ENCODE results near the gene MAPK4. TPM values are rescaled to one million over a fixed set of nuclear protein-coding genes. Genes with fewer than 3 reads are reported as not detected.

The MAPK4 gene
- total and polyA plus RNA-seq, 2 of the 4 experiments (the other 2 are of a cell fraction): not detected

DNA sequence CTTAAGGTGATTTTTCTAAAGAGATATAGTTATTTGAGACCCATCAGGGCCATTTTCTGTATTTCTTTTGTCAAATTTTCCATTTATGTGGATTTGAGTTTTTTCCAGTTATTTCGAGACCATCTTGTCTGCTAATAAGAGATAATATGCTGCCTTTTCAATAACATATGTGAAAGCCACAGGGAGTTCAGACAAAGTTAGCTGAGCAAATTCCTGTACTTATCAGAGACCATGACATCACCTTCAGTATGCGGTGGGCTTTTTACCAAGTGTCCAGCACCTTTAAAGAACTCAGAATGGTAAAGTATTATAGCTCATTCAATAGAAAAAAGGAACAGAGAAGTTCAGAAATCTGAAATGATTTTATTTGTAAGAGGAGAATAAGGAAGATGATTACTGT lies 11.7 kb downstream of the MAPK4 start:
- H2AK5ac ChIP-seq (ENCODE audit: low read depth, low read length): no peak overlapping the region
- H2AFZ ChIP-seq (replicated peaks; ENCODE audit: low read length, poor library complexity): no peak overlapping the region
- H4K8ac ChIP-seq (ENCODE audit: low read depth in 2 of 2, low read length in 2 of 2): no peak overlapping the region
- TF ChIP-seq MAFK (IDR thresholded peaks at IDR 0.05; ENCODE audit: low read depth, low read length) (no peak), CHD1 (IDR thresholded peaks at IDR 0.05; ENCODE audit: low read depth, low read length) (no peak), CEBPB (IDR thresholded peaks at IDR 0.05; ENCODE audit: low read depth, low read length) (no peak), RFX5 (IDR thresholded peaks at IDR 0.05; ENCODE audit: low read depth, low read length) (no peak), FOS (IDR thresholded peaks at IDR 0.05; ENCODE audit: low read depth, low read length) (no peak), NFE2L2 (IDR thresholded peaks at IDR 0.05; ENCODE audit: low read depth, low read length) (no peak), RCOR1 (IDR thresholded peaks at IDR 0.05; ENCODE audit: insufficient replicate concordance, low read length) (no peak)
- TF ChIP-seq, protein P1, sequence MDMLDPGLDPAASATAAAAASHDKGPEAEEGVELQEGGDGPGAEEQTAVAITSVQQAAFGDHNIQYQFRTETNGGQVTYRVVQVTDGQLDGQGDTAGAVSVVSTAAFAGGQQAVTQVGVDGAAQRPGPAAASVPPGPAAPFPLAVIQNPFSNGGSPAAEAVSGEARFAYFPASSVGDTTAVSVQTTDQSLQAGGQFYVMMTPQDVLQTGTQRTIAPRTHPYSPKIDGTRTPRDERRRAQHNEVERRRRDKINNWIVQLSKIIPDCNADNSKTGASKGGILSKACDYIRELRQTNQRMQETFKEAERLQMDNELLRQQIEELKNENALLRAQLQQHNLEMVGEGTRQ (IDR thresholded peaks at IDR 0.05; ENCODE audit: low read depth, low read length): no peak
- TF ChIP-seq, protein P2, sequence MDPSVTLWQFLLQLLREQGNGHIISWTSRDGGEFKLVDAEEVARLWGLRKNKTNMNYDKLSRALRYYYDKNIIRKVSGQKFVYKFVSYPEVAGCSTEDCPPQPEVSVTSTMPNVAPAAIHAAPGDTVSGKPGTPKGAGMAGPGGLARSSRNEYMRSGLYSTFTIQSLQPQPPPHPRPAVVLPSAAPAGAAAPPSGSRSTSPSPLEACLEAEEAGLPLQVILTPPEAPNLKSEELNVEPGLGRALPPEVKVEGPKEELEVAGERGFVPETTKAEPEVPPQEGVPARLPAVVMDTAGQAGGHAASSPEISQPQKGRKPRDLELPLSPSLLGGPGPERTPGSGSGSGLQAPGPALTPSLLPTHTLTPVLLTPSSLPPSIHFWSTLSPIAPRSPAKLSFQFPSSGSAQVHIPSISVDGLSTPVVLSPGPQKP (IDR thresholded peaks at IDR 0.05; ENCODE audit: borderline replicate concordance, low read depth, low read length): no peak
- TF ChIP-seq, protein P3, sequence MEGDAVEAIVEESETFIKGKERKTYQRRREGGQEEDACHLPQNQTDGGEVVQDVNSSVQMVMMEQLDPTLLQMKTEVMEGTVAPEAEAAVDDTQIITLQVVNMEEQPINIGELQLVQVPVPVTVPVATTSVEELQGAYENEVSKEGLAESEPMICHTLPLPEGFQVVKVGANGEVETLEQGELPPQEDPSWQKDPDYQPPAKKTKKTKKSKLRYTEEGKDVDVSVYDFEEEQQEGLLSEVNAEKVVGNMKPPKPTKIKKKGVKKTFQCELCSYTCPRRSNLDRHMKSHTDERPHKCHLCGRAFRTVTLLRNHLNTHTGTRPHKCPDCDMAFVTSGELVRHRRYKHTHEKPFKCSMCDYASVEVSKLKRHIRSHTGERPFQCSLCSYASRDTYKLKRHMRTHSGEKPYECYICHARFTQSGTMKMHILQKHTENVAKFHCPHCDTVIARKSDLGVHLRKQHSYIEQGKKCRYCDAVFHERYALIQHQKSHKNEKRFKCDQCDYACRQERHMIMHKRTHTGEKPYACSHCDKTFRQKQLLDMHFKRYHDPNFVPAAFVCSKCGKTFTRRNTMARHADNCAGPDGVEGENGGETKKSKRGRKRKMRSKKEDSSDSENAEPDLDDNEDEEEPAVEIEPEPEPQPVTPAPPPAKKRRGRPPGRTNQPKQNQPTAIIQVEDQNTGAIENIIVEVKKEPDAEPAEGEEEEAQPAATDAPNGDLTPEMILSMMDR (conservative IDR thresholded peaks at IDR 0.05; ENCODE audit: low read depth, low read length): no peak
- no peak overlapping the region for H2BK120ac ChIP-seq (ENCODE audit: low read depth, low read length)
- no peaks in the 10 kb centered on the region for H3K9me3 ChIP-seq (ENCODE audit: control insufficient read depth, insufficient read depth, low read length)
- WGBS, 2 experiments (ENCODE audit: extremely low coverage in 2 of 2, insufficient read length in 1 of 2): no CpG with 5 or more reads among the region's 2 CpGs
- H2AK9ac ChIP-seq (replicated peaks; ENCODE audit: low read depth, low read length, poor library complexity): no peak overlapping the region
- dilution Hi-C loops (cut with HindIII; ENCODE audit: low sequenced_read_pairs, unreplicated experiment) (no loop called here), intact Hi-C loops (cut with micrococcal nuclease) (no loop called here), in situ Hi-C loops (cut with MboI; ENCODE audit: low sequenced_read_pairs) (no loop called here)
- no peaks in the 10 kb centered on the region for H3K79me1 ChIP-seq (ENCODE audit: low read depth in 1 of 2, low read length in 2 of 2)
- no peak overlapping the region for H3K56ac ChIP-seq (ENCODE audit: extremely low read depth, insufficient read depth, low read length)
- no peak overlapping the region for H3K4me3 ChIP-seq (ENCODE audit: insufficient read depth, low read depth, low read length)
- no peak overlapping the region for H3K18ac ChIP-seq (ENCODE audit: low read depth, low read length)
- H4K20me1 ChIP-seq (ENCODE audit: insufficient read depth, low read length): no peaks in the 10 kb centered on the region
- BruUV-seq (replicated peaks): no TSS peak
- ChIA-PET POLR2A (ENCODE audit: unreplicated experiment) (no interaction called here), CTCF (no interaction called here)
- H3K27ac ChIP-seq (ENCODE audit: insufficient read depth, low read length): no peak overlapping the region
- no peak overlapping the region for H3K23ac ChIP-seq (ENCODE audit: low read depth, low read length)
- H3K4me1 ChIP-seq (ENCODE audit: control insufficient read depth, insufficient read depth, low read length): no peaks in the 10 kb centered on the region
- H4K5ac ChIP-seq (ENCODE audit: low read depth, low read length): no peak overlapping the region
- no peak for ATAC-seq (ENCODE audit: low read depth)
- no peak overlapping the region for H2BK20ac ChIP-seq (ENCODE audit: low read depth, low read length)
- no peak overlapping the region for H3K4me2 ChIP-seq (ENCODE audit: low read depth, low read length)
- no peaks in the 10 kb centered on the region for H3K9me1 ChIP-seq (ENCODE audit: insufficient read depth, low read length)
- H3K36me3 ChIP-seq (ENCODE audit: control insufficient read depth, insufficient read depth, low read length): no peaks in the 10 kb centered on the region
- H3K14ac ChIP-seq (replicated peaks; ENCODE audit: low read depth, low read length): no peak overlapping the region
- H2BK5ac ChIP-seq (ENCODE audit: low read depth, low read length, poor library complexity, severe bottlenecking): no peak overlapping the region
- no peak overlapping the region for H3K4ac ChIP-seq (ENCODE audit: low read depth, low read length)
- no peak overlapping the region for H4K91ac ChIP-seq (ENCODE audit: insufficient read depth, low read depth, low read length)
- no peak overlapping the region for H2BK15ac ChIP-seq (ENCODE audit: low read depth, low read length)
- H3K27me3 ChIP-seq (ENCODE audit: control insufficient read depth, insufficient read depth, low read length): no peaks in the 10 kb centered on the region
- DNase-seq: no peak
- H3K9ac ChIP-seq (ENCODE audit: low read depth, low read length): no peak overlapping the region
